Uterus (tissue), 4 donors: Measurements from ENCODE around the gene TOP1. TPM values are rescaled to one million over a fixed set of nuclear protein-coding genes. Genes with fewer than 3 reads are reported as not detected.

Experiments
- DNase-seq, 2 donors: peaks; one replicate each; pipeline ENCODE4 v3.0.0-alpha.2; 2019 to 2020
- H3K27ac ChIP-seq, 2 donors: fragments of 200-600 bp; sonication (generic); 1 replicate in 1 of 2; 2 replicates in 1 of 2; pipeline ENCODE4 v1.5.1; 2016 to 2018
- H3K27me3 ChIP-seq, 2 donors: fragments of 200-600 bp; sonication (generic); one replicate each; pipeline ENCODE4 v1.5.1; 2018 to 2019; ENCODE audit warnings: control low read depth in 1 of 2
- H3K36me3 ChIP-seq, 2 donors: fragments of 200-600 bp; sonication (generic); one replicate each; pipeline ENCODE4 v1.5.1; 2019; ENCODE audit warnings: control low read depth in 1 of 2
- H3K4me1 ChIP-seq, 2 donors: fragments of 200-600 bp; sonication (generic); one replicate each; pipeline ENCODE4 v1.5.1; 2018 to 2019; ENCODE audit warnings: control low read depth in 1 of 2
- H3K4me3 ChIP-seq, 2 donors: fragments of 200-600 bp; sonication (generic); 1 replicate in 1 of 2; 2 replicates in 1 of 2; pipeline ENCODE4 v1.5.1; 2018 to 2019; ENCODE audit warnings: mild to moderate bottlenecking in 1 of 2
- H3K9me3 ChIP-seq, 2 donors: fragments of 200-600 bp; sonication (generic); one replicate each; pipeline ENCODE4 v1.5.1; 2019; ENCODE audit warnings: control low read depth in 1 of 2
- CTCF ChIP-seq, 4 experiments: fragments of 200-600 bp in 2 of 4; fragments of 450-650 bp in 2 of 4; sonication (generic) in 2 of 4; IDR thresholded peaks; one replicate each; pipeline ENCODE4 v1.5.1; 2016 to 2019; ENCODE audit warnings: antibody characterized with exemption in 4 of 4, mild to moderate bottlenecking in 2 of 4, moderate library complexity in 1 of 4
- POLR2A ChIP-seq, 2 donors: fragments of 450-650 bp; IDR thresholded peaks; one replicate each; pipeline ENCODE4 v1.6.1; 2016; ENCODE audit warnings: antibody characterized with exemption in 2 of 2, mild to moderate bottlenecking in 1 of 2, moderate library complexity in 1 of 2
- intact Hi-C: fragments of 100-400 bp; cut with DNase I; formaldehyde crosslinking; loops from one replicate; pipeline ENCODE4 v1.15.1; 2023; ENCODE audit warnings: low total_unique reads
- total RNA-seq, 4 donors: library from RNA; depleted of rRNA in 3 of 4; stranded (reverse); fragments of >200 nt in 3 of 4; gene quantifications; one replicate each; pipeline versions ENCODE4 v1.1.0 to v1.2.4, GENCODE V29; 2014 to 2023
- donor health status: DM: yes; HTN: yes; CAD: no.

The TOP1 gene
- 10 to 100 TPM; 20.5 to 47.1 (median 35.4) TPM for total RNA-seq

DNA sequence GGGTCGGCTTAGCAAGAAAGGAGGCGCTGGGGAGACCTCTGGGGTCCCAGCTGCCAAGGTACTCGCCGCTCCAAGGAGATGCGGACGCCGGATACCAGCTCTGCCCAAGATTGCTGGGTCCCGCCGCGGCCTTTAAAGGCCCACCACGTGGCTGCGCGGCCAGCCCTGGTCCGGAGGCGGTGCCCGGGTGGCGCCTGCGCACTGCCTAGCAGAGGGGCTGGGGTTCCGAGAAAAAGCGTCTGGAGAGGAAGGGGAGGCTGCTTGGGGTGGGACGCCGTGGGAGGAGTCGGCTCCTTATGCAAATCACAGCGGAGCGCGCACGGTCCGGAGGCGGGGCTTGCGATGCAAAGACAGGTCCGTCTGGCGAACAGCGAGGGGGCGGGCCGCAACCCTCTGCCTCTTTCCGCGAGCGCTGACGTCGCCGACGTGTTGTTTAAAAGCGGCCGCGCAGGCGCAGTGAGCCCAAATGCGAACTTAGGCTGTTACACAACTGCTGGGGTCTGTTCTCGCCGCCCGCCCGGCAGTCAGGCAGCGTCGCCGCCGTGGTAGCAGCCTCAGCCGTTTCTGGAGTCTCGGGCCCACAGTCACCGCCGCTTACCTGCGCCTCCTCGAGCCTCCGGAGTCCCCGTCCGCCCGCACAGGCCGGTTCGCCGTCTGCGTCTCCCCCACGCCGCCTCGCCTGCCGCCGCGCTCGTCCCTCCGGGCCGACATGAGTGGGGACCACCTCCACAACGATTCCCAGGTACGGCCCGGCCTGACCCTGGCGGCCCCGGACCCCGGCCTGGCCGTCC is at the start of gene TOP1:
TOP1 (plus strand) TSS at position 464 of the 791 bp plus-strand sequence; CDS start at position 710, 246 bp downstream.
- TF ChIP-seq POLR2A (IDR thresholded peaks at IDR 0.05) (peak; percentile 99 to 100), CTCF (IDR thresholded peaks at IDR 0.05) (peak in 3 of 4 experiments; percentile 7 to 23 (median 16))
- DNase-seq = peak; percentile 100
- Histone ChIP-seq H3K27ac (peak within 1 kb of the TSS; percentile 90 to 98), H3K4me3 (peak within 1 kb of the TSS; percentile 74 to 98), H3K27me3 (no peaks in the 10 kb centered on the region), H3K36me3 (no peaks in the 10 kb centered on the region), H3K4me1 (peaks cover 0 to 8% of the 10 kb centered on the region in 2 donors), H3K9me3 (no peaks in the 10 kb centered on the region)
- intact Hi-C loops = no loop called here

- no peaks in the 10 kb centered on the region for H3K4me1 ChIP-seq
- intact Hi-C loops = no loop called here
- no peaks in the 10 kb centered on the region for H3K9me3 ChIP-seq
- H3K27ac ChIP-seq = no peak overlapping the region
- no peak for DNase-seq
- no peaks in the 10 kb centered on the region for H3K27me3 ChIP-seq
- no peak overlapping the region for H3K4me3 ChIP-seq
- H3K36me3 ChIP-seq = no peaks in the 10 kb centered on the region
- TF ChIP-seq CTCF (IDR thresholded peaks at IDR 0.05) (no peak), POLR2A (IDR thresholded peaks at IDR 0.05) (no peak)
Observed at GRCh38 chr20:40979247-40979646, 49.4 kb upstream of the TOP1 start.

GRCh38 chr20:40980106-40980827 is 48.4 kb upstream of the TOP1 start:
- TF ChIP-seq POLR2A (IDR thresholded peaks at IDR 0.05) (no peak), CTCF (IDR thresholded peaks at IDR 0.05) (no peak)
- no peaks in the 10 kb centered on the region for H3K27me3 ChIP-seq
- H3K4me1 ChIP-seq = no peaks in the 10 kb centered on the region
- no peaks in the 10 kb centered on the region for H3K9me3 ChIP-seq
- intact Hi-C loops = no loop called here
- DNase-seq = no peak
- no peak overlapping the region for H3K4me3 ChIP-seq
- no peaks in the 10 kb centered on the region for H3K36me3 ChIP-seq
- no peak overlapping the region for H3K27ac ChIP-seq

DNA sequence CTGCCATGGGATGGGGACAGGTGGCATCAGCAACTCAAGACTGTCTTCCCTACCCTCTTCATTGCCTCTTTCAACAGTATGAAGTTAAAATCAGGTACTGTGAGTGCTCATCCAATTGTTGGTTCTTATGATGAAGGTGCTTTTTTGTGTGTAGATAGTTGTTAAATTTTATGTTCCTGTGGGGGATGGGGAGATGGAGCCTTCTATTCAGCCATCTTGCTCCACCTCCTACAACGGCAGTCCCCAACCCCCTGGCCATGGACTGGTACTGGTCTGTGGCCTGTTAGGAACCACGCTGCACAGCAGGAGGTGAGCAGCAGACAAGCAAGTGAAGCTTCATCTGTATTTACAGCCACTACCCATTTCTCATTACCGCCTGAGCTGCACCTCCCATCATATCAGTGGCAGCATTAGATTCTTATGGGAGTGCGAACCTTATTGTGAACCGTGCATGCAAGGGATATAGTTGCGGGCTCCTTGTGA is 47.8 kb upstream of the TOP1 start:
- DNase-seq = no peak
- intact Hi-C loops = no loop called here

More for the DNA sequence above, 47.8 kb upstream of the TOP1 start:
- no peaks in the 10 kb centered on the region for H3K36me3 ChIP-seq
- H3K4me3 ChIP-seq = no peak overlapping the region
- no peaks in the 10 kb centered on the region for H3K4me1 ChIP-seq
- TF ChIP-seq POLR2A (IDR thresholded peaks at IDR 0.05) (no peak), CTCF (IDR thresholded peaks at IDR 0.05) (no peak)
- H3K27me3 ChIP-seq = no peaks in the 10 kb centered on the region
- H3K9me3 ChIP-seq = no peaks in the 10 kb centered on the region
- H3K27ac ChIP-seq = no peak overlapping the region
